GM12892 (cell line): ENCODE results near the gene PRDX1.

Experiments
- POLR2A ChIP-seq: IDR thresholded peaks from 2 replicates; pipeline ENCODE4 v1.6.1; 2011; ENCODE audit warnings: low read depth, low read length, control low read depth
- POLR2AphosphoS5 ChIP-seq: IDR thresholded peaks from 2 replicates; pipeline ENCODE4 v1.6.1; 2011; ENCODE audit warnings: low read depth, low read length, control low read depth

- TF ChIP-seq POLR2A = no peak
- TF ChIP-seq POLR2AphosphoS5 = no peak
Observed at GRCh38 chr1:45531873-45532272, 10.2 kb upstream of the PRDX1 start.
